Stimulated activated CD4-positive, alpha-beta T cell treated with anti-CD3 and anti-CD28 coated beads, Interleukin-12 subunit alpha, Interleukin-12 subunit beta, amount 100 ng/mL, for 48 hours (primary cell): ENCODE results near the gene TCF15.
"Not testable (repeated sequence)": the region's sequence is repeated elsewhere in the genome, so short reads cannot be mapped to it uniquely, and the experiment has no call there.

ENCODE experiments used
- DNase-seq, 3 donors: peaks; one replicate each; pipeline ENCODE4 v3.0.0-alpha.2; 2020; ENCODE audit warnings: low read depth in 2 of 3, low spot score in 1 of 3

Gene TCF15

DNA sequence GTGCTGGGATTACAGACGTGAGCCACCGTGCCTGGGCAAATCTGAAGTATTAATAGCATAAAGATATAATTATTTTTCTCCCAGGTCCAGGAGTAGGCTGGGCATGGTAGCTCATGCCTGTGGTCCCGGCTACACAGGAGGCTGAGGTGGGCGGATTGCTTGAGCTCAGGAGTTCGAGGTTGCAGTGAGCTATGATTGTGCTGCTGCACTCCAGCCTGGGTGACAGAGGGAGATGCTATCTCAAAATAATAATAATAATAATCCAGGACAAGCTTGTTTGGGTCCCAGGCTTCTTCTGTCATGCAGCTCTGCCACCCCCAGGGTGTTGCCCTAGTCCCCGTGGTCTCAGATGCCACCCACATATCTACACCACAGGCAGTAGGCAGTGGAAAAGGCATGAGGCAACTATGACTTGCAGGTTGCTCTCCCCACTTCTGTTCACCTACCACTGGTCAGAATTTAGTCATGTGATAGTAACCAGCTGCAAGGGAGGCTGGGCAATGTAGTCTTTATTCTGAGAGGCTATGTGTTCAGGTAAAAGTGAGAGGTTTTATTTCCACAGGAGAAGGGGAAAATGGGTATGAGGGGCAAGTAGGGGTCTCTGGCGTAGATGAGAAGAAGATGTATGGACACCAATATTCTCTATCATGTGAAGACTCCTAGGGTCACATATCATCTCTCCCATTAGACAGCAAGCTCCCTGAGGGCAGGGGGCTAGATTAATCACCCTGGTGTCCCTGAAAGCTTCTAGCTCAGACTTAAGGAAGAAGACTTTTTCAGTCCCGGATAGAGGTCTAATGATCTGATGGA lies 25.7 kb downstream of the TCF15 start:
- peak in 2 of 3 donors; percentile 3 to 6 for DNase-seq

DNA sequence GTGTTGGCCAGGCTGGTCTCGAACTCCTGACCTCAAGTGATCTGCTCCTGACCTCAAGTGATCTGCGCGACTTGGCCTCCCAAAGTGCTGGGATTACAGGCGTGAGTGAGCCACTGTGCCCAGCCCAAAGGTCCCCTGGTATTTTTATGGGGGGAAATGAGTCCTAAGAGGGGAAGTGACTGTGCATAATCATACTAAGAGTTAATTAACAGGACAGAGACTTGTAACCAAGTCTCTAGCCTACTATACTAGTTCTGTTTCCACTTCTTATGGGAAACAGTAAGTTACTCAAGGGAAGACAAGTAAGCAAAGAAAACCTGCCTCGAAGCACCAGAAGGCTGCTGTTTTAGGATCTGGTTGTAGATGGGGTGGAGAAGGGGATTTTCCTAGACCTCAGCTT lies 27.9 kb downstream of the TCF15 start:
- DNase-seq = no peak

DNA sequence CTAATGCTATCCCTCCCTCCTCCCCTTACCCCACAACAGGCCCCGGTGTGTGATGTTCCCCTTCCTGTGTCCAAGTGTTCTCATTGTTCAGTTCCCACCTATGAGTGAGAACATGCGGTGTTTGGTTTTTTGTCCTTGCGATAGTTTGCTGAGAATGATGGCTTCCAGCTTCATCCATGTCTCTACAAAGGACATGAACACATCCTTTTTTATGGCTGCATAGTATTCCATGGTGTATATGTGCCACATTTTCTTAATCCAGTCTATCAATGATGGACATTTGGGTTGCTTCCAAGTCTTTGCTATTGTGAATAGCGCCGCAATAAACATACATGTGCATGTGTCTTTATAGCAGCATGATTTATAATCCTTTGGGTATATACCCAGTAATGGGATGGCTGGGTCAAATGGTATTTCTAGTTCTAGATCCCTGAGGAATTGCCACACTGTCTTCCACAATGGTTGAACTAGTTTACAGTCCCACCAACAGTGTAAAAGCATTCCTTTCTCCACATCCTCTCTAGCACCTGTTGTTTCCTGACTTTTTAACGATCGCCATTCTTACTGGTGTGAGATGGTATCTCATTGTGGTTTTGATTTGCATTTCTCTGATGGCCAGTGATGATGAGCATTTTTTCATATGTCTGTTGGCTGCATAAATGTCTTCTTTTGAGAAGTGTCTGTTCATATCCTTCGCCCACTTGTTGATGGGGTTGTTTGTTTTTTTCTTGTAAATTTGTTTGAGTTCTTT lies 31.0 kb downstream of the TCF15 start:
- not testable (repeated sequence) for DNase-seq

DNA sequence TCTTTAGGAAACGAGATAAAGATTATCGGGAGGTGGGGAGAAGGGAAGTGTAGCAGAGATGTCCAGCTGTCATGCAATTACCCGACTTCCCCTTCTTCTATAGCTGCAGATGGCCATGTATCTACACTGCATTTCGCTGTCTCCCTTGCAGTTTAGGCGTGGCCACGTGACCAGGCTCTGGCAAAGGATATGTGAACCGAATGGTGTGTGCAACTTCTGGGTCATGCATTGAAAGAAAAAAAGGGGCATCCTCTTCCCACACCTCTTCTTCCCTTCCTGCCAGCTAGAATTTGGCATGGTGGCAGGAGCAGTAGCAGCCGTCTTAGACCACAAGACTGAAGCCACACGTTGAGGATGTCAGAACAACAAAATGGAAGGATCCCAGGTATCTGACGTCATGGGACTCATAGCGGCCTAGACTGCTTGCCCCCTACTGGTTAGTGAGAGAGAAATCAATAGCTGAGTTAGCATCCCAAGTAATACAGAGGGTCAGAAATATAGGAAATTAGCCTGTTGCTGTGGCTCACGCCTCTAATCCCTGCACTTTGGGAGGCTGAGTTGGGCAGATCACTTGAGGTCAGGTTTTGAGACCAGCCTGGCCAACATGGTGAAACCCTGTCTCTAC lies 32.8 kb downstream of the TCF15 start:
- no peak for DNase-seq

DNA sequence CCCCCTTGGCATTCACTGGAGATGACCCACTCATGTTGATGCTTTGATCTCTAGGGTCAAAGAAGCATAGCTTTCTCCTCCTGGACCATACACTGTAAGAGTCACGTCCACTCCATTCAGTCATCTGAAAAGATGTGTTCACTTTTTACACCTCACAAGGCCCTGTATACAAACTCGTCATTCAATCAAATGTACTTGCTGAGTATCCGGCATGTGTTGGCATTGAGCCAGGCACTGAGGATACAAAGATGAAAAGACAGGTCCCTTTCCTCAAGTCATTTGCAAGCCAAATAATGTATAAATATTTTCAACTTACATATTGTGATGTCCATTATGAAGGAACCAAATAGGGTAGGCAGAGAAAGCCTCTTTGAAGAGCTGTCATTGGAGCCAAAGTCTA lies 34.0 kb downstream of the TCF15 start:
- DNase-seq = no peak

DNA sequence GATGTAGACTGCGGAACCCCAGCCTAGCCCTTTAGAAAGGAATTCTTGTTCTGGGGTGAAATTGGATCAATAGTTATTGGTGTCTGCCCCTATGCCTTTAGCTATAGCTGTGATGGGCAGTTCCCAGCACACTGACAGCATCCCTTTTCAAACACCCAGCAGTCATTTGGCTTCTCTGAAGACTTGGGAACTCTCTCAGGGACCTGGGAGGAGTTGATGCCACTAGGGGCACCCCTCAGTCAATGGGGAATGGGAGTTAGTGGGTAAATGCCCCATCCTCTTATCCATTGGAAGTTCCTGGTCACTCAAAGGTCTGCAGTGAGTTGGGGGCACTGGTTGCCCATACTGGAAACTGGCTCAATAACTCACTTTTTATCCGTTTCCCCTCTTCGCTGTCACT lies 34.9 kb downstream of the TCF15 start:
- no peak for DNase-seq

DNA sequence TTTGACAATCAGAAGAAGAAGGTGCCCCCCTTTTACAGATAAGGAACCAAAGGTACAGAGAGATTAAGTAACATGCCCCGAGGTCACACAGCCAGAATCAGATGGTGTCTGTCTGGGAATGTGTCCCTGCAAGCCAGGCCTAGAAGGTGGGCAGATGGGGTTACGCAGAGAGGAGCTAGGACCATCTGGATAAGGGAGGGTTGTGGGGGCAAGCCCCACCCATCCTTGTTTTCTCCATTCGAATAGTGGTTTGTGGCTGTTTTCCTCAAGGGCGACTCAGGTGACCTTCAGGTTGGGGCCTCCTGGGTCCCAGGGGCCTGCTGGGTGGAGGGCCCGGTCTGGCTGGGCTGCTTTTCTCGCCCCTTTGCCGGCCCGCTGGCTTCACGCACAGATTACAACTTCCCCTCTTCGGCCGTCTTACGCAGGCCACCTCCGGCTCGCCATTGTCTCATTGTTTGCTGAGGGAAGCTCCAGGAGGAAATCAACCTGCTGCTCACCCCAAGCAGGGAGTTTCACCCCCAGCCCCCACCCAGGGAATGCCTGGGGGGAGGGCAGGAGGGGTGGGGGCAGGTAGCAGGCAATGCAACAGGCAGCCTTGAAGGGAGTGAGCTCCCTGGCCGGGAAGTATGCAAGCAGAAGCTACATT lies 35.7 kb downstream of the TCF15 start:
- DNase-seq = no peak

DNA sequence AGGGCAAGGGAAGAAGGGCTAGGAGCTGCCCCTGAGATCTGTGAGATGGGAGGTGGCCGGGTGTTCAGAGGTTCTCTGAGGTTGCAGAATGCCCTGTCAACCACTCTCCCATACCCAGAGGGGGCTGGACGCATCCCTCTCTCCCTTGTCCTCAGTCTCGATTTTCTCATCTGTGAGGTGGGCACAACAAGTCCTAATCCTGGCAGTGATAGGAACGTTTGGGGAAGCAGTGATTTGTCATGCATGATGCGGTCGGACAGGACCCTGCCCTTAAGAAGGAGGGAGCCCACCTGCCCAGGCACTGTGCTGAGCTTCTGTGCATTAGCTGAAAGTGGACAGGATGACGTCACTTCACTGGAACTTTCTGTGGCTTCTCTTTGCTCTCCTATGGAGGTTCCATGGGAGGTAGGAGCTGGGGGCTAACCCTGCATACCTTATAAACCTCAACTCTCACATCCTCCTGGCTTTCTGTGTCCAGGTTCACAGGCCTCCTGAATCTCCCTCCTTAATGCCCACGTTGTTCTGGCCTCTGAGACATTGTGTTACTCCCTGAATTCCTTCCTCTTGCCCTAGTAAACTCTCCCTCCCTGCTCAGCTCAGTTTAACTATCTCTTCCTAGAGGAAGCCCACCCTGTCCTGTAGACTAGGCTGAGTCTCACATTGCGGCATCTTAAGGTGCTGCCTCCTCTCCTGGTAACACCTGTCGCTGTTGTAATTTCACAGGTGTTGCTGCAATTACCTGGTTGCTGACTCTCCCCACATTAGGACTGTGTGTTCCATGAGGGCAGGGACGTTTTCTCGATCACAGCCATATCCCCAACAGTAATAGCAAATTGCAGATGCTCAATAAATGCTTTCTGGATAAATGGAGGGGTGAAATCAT lies 36.5 kb downstream of the TCF15 start:
- no peak for DNase-seq

DNA sequence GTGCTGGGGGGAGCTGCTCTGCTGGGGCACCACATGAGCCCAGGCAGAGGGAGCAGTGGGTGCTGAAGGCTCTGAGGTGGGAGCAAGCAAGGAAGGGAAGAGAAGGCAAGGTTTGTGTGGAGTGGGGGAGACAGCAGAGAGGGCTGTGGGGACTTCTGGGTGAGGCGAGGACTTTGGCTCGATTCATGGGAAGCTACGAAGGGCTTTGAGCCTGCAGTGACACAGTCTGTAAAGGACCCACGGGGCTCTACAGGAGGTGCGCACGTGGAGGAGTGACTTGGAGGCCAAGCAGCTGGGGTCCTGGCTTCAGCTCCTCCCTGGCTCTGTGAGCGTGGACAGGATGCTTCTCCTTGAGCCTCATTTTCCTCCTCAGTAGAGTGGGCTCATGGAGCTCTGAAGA lies 37.4 kb downstream of the TCF15 start:
- no peak for DNase-seq

DNA sequence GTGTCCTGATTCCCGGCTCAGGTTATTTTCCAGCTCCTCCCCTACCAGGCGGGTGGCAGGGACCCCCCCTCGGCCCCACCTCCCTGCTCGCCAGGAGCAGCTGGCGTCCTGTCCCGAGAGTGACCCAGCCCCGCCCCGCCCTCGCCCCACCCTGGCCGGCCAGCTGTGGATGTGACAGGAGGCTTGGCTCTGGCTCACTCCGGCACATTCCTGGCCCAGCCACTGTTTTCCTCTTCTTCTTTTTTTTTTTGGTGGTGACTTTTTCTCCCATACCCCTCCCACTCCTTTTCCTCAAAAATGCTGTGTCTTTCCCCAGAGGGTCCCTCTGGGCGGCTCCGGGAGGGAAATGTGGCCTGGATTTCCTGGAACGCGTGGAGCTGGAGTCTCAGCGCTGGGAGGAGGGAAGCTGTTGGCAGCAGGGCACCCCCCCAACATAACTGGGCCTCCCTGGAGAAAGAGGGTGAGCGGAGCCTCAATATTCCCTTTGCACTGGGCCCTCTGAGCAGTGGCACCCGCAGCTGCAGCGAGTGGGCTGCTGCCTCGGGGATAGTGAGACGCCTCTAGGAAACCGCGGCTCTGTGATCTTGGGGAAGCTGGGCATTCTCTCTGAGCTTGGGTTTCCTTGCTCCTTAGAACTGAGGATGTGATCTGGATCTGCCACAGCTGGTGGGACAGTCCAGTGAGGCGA lies 38.2 kb downstream of the TCF15 start:
- no peak for DNase-seq

DNA sequence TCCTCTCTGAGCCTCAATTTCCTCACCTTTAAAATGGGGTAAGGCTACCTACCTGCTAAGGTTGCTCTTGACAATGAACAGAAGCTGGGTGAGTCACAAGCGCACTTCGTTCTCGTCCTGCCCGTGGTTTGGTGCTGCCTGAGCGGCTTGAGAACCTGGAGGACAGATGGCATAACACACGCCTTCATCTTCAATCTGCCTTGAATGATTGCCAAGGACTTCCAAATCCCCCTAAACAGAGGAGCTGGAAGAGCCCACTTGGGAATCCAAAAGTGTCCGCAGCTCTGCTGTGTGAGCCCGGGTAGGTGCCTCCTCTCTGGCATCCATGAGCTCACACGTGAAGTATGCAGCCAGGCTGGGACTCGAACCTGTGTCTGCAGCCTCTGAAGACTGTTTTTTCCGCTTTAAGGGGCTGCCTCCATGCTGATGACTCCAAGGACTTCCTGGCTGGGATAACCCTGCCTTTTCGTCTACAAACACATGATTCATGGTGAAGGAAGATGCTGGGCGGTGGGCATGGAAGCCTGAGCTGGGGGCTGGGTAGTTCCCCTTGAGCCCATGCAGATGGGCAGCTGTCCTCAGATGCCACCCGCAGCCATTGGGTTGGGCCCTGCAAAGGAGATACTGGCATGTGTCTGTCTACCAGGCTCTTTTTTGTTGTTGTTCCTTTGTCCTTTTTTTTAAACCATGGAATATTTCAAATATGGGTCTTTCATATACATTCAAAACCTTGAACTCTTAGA lies 41.3 kb downstream of the TCF15 start:
- no peak for DNase-seq

DNA sequence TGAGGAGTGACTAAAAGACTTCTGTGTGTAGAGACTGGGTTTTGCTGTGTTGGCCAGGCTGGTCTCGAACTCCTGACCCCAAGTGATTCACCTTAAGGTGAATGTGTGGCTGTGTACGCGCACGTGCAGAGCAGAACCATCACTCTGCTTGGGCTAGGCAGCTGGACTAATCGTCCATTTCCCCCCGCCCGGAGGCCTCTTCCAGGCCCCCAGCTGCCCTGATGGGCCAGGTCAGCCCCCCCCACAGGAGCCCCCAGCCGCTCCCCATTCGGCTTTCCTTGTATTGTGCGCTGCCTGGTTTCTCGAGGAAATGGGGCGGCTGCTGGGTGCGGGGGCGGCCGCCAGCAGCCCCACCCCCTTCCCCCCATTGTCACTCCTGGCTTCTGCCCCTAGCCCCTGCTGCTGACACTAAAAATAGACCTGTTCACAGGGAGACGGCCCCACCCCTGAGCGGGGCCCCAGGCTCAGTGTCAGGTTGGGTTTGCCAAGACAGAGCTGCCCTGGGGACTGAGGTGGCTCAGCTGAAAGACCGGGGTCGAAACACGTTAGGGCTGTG lies 41.9 kb downstream of the TCF15 start:
- no peak for DNase-seq

DNA sequence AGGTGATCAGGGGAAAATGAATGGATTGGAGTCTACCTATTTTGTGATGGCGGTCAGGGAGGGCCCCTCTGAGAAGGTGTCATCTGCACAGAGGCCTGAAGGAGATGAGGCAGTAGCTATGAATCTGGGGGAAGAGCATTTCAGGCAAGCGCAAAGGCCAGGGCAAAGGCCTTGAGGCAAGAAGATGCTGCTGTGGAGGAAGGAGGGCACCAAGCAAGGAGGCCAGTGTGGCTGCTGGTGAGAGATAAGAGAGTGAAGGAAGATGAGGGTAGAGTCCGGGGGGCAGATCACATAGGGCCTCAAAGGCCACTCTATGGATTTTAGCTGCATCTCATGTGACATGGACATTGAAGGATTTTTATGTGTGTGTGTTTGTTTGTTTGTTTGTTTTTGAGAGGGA lies 45.9 kb downstream of the TCF15 start:
- DNase-seq = no peak

DNA sequence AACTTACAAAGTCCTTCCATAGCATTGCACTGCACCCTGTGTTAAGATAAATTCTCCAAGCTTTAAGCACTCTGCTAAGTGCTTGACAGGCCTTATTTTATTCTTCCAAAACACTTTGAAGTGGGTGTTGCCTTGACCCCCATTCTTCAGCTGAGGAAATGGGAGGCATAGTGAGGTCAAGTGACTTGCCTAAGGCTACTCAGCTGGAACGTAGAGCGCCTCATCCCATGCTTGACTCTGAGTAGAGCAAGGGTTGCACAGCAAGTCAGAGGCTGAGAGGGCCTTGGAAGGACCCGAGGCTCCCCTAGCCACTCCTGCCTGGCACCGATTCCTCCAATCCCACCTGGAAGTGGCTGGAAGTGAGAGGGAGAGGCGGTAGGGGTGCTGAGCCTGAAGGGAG lies 46.9 kb downstream of the TCF15 start:
- no peak for DNase-seq

DNA sequence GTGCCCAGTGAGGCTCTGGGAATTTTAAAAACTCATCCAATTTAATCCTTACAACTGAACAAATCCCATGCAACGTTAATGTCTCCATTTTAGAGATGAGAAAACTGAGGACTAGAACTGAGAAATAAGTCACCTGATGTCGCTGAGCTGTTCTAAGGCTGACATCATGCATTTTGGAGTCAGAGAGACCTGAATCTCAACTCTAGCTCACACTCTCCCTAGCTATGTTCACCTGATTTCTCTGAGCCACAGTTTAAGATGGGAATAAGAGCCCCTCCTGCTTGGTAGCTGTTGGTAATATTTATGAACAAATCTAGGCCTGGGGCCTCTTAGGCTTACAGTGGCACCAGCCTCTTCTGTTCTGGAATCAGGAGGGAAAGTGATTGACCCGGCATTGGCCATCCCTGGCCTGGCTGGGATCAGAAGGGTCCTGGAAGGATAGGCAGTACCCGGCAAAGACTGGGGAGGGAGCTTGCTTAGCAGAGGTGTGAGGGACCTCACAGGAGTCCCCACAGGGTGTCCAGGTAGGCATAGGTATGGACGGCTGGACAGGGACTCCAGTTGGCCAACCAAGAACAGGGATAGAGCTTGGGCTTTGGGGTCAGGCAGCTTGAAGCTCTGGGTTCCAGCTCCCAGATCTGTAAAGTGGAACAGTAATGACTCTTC lies 47.7 kb downstream of the TCF15 start:
- no peak for DNase-seq

DNA sequence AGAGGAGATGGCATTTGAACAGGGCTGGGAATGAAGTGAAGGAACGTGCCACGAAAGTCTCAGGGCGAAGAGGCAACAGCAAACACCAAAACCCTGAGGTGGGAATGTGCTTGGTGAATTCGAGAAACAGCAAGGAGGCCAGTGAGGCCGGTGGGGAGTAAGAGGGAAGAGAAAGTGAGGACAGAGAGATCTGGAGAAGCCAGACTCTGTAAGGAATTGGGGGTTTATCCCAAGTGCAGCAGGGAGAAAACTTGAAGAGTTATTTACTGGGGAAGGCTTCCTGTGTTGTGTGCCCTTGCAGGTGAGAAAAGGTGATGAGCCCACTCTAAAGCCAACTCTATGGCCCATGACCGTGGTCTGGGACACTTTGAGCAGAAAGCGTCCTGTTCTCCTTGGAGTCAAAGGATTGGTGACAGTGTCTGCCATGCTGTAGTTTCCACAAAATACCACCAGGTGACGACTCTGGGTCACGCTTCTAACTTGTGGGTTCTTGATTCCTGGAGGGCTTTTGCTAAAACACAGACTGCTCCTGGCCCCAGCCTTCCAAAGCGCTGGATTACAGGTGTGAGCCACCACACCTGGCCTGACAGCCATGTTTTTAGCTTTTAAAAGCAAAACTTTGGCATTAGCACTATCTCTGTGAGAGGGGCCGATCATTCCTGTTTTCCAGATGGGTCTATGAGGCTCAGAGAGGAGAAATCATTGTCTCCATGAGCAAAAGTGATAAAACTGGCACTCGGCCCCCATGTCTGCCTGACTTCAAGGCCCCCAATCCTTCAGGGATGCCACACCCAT lies 48.5 kb downstream of the TCF15 start:
- peak; percentile 16 to 56 (median 32) for DNase-seq

DNA sequence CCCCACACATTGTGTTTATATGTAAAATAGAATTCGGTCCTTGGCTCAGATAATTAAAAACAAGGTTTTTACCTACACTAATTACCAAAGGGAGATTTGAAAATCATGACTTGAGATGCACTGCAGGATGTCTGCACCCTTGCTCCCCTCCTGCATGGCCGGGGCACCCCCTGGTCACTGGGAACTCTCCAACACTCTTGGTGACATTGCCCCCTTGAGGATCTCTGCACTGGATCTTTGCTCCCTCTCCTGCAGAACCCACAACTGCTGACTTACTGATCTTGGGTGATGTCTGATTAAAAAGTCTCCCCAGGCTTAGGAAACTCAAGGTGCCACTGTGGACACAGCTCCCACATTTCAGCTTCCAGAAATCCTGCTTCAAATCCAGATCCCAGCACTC lies 49.4 kb downstream of the TCF15 start:
- DNase-seq = no peak

DNA sequence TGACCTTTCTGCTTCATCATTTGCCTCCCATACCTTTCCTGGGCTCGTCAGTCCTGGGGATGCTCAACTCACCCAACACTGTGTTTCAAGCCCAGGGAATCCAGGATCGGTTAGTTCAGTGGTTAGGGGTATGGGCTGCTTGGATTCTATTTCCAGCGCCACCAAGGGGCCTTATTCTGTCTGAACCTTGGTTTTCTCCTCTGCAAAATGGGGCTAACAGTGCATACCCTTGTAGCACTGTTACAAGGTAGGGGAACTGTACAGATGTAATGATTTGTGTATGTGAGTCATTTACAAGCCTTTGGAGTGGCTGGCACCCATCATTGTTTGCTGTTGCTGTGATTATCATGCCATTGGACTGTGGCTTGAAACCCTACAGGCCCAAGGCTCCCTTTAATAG lies 52.0 kb downstream of the TCF15 start:
- DNase-seq = no peak
